ENCODE measurements around the gene GDF7. TPM values are rescaled to one million over a fixed set of nuclear protein-coding genes. Genes with fewer than 3 reads are reported as not detected.

GDF7 gene
- total RNA-seq, 2 donors from 2014 or later = 0.02 to 0.48 TPM

DNA sequence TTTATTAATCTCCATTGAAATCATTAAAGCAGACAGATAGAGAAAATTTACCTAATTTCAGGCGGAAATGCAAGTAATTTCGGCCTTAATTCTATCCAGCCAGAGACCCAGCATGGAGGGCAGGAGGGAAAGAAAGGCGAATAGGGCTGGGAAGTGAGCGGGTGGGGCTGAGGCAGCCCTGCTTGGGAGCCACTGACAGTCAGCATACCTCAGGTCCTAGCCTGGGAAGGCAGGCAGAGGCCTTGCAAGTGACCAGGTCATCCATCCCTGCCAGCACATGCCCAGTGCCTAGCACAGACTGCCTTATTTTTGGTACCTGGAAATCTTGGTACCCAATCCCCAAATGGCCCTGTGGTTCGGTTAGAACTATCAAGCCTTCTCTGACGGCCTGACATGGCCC, 1.5 kb downstream of the GDF7 start:
- H3K36me3 Mint-ChIP-seq (ENCODE audit: low read depth) = no peaks in the 10 kb centered on the region
- no peak for ATAC-seq (replicated peaks)
- no peaks in the 10 kb centered on the region for H3K9me3 Mint-ChIP-seq
- peaks cover 56% of the 10 kb centered on the region for H3K27me3 Mint-ChIP-seq
- H3K4me1 Mint-ChIP-seq = no peaks in the 10 kb centered on the region
- peak overlapping the region; percentile 41 for H3K4me3 Mint-ChIP-seq
- H3K27ac Mint-ChIP-seq = no peak overlapping the region

DNA sequence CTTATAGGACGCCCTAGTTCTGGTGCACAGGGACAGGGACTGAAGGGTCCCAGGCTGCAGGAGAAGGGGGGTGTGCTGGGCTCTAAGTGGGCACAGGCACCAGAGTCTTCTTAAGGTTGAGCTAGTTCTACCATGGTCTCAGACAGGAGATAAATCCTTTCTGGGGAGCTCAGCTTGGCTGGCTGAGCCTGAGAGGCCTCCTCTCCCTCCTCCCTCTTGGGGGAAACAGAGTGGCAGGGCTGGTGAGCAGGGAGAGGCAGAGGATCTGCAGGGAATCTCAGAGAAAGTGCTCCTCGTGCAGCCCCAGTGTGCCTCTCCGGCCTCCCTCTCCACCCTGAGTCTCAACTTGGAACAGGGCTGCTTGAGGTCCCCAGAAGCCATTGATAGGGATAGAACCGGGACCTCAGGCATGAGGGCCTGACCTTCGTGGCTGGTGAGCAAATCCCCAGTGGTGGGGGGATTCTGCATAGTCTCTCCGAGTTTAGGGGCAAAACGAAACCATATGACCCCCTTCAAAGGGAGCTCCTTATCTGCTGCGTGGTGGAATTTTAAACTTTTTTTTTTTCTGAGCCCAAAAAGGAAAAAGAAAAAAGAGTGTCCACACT, 2.0 kb downstream of the GDF7 start:
- Mint-ChIP-seq H3K36me3 (ENCODE audit: low read depth) (no peaks in the 10 kb centered on the region), H3K4me3 (no peak overlapping the region), H3K27me3 (peaks cover 56% of the 10 kb centered on the region), H3K9me3 (no peaks in the 10 kb centered on the region), H3K27ac (no peak overlapping the region), H3K4me1 (no peaks in the 10 kb centered on the region)
- ATAC-seq (replicated peaks) = no peak

DNA sequence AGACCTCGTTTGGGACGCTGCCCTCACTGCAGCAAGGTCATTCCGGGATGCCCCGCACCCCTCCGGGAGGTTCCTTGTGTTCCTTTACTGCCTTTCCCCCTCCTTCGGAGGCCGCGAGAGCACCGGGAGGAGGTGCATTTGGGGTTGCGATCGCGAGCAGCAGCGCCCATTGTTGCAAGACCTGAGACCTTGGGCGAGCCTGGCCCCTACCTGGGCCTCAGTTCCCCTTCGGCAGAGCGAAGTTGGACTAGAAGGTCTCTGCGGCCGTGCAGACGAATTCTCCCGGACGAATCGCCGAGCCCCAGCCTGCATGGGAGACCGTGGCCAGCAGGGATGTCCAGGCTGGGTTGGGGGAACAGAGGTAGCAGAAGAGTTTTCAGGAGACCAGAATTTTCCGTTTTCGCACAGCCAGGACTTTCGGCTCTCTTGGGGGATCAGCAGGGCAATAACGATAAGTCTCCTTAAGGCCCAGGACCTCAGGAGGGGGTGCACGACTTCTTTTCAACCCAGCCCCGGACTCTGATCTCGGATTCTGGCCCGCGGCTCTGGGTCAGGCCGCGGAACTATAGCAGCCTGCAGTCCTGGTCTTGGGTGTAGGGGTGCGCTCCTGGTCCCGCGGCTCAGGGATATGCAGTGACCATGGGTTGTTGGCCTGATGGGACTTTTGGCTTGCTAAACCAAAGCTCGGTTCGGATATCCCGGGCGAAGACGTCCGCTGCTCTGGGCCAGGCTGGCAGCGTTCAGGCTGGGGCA, 2.8 kb downstream of the GDF7 start:
- Mint-ChIP-seq H3K36me3 (ENCODE audit: low read depth) (no peaks in the 10 kb centered on the region), H3K27me3 (peaks cover 51% of the 10 kb centered on the region), H3K4me3 (no peak overlapping the region), H3K27ac (no peak overlapping the region), H3K4me1 (no peaks in the 10 kb centered on the region), H3K9me3 (no peaks in the 10 kb centered on the region)
- ATAC-seq (replicated peaks) = no peak

DNA sequence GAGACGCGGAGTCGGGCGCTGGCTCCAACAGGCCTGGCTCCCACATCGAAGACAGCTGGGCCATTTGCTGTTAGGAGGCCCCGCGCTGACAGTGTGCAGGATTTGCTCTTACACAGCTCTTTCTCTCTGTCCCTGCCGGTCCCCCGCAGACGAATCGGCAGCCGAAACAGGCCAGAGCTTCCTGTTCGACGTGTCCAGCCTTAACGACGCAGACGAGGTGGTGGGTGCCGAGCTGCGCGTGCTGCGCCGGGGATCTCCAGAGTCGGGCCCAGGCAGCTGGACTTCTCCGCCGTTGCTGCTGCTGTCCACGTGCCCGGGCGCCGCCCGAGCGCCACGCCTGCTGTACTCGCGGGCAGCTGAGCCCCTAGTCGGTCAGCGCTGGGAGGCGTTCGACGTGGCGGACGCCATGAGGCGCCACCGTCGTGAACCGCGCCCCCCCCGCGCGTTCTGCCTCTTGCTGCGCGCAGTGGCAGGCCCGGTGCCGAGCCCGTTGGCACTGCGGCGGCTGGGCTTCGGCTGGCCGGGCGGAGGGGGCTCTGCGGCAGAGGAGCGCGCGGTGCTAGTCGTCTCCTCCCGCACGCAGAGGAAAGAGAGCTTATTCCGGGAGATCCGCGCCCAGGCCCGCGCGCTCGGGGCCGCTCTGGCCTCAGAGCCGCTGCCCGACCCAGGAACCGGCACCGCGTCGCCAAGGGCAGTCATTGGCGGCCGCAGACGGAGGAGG, 3.5 kb downstream of the GDF7 start:
- Mint-ChIP-seq H3K4me1 (no peaks in the 10 kb centered on the region), H3K27me3 (peaks cover 46% of the 10 kb centered on the region), H3K9me3 (no peaks in the 10 kb centered on the region), H3K36me3 (ENCODE audit: low read depth) (no peaks in the 10 kb centered on the region), H3K4me3 (no peak overlapping the region), H3K27ac (no peak overlapping the region)
- ATAC-seq (replicated peaks) = no peak

DNA sequence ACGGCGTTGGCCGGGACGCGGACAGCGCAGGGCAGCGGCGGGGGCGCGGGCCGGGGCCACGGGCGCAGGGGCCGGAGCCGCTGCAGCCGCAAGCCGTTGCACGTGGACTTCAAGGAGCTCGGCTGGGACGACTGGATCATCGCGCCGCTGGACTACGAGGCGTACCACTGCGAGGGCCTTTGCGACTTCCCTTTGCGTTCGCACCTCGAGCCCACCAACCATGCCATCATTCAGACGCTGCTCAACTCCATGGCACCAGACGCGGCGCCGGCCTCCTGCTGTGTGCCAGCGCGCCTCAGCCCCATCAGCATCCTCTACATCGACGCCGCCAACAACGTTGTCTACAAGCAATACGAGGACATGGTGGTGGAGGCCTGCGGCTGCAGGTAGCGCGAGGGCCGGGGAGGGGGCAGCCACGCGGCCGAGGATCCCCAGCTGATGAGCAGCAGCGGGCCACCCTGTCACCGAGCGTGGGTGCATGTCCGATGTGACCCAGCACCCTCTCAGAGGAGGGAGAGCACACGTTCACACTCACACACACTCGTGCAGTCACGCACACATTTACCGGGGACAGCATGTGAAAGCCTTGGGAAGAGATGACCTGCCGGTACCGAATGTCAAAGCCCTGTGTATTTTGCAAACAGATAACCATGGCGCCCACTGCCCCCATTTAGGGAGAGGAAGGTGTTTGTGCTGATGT, 4.2 kb downstream of the GDF7 start:
- no peaks in the 10 kb centered on the region for H3K4me1 Mint-ChIP-seq
- H3K9me3 Mint-ChIP-seq = no peaks in the 10 kb centered on the region
- H3K27me3 Mint-ChIP-seq = peaks cover 43% of the 10 kb centered on the region
- H3K27ac Mint-ChIP-seq = no peak overlapping the region
- no peak for ATAC-seq (replicated peaks)
- H3K4me3 Mint-ChIP-seq = peak overlapping the region; percentile 6
- no peaks in the 10 kb centered on the region for H3K36me3 Mint-ChIP-seq (ENCODE audit: low read depth)

DNA sequence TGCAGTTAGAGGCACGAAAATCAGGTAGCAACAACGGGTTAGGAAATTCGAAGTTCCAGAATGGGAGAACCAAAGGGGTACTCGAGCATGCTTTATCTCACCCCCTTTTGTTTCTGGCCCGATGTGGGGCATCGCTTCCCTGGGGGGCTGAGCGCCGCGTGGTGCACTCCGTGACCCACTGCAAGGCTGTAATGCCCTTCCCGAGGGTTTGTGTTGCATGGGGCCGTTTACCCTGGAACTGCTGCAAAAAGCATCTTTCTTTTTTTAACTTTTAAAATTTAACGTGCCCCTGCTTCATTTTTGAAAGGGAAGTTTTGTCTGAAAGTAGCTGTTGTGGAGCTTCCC, 4.8 kb downstream of the GDF7 start:
- H3K9me3 Mint-ChIP-seq = no peaks in the 10 kb centered on the region
- H3K27me3 Mint-ChIP-seq = peaks cover 41% of the 10 kb centered on the region
- peak overlapping the region; percentile 6 for H3K4me3 Mint-ChIP-seq

DNA sequence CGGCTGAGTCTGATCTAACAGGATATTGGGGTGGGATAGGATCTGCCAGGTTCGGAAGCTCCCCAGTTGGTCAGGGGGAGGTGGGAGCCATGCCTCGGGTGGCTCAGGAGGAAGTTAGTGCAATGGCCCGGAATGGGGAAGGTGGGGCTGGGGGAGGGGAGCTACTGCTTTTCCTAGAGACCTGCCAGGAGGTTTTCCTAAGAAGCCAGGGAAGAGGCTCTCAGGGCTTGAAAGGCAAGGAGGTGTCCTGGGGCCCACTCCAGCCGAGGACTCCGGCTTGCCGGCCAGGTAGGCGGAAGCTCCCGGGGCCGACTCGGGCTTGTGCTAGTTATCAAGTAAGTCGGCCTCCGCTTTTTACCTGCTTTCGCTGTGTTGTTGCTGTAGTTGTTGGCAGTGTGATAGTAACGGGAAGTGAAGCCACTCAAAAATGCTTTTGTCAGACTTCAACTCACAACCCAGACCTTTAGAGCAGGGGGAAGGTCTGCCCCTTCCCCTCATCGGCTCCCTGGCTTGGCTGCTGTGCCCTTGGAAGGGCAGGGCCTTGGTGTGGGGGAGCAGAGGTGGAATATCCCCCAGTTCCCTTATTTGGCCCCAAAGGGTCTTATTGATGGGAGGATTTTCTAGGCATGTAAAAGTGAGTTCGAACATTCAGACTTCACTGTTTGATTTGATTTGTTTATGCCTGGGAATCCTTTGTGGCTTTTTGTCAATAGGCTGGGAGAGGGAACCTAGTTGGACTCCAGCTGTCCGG, 5.4 kb downstream of the GDF7 start:
- Mint-ChIP-seq H3K4me3 (no peak overlapping the region), H3K4me1 (no peaks in the 10 kb centered on the region), H3K36me3 (ENCODE audit: low read depth) (no peaks in the 10 kb centered on the region), H3K27ac (no peak overlapping the region), H3K9me3 (no peaks in the 10 kb centered on the region), H3K27me3 (peaks cover 41% of the 10 kb centered on the region)
- ATAC-seq (replicated peaks) = no peak

More for the DNA sequence above, 4.8 kb downstream of the GDF7 start:
- H3K36me3 Mint-ChIP-seq (ENCODE audit: low read depth) = no peaks in the 10 kb centered on the region
- H3K27ac Mint-ChIP-seq = no peak overlapping the region
- no peak for ATAC-seq (replicated peaks)
- H3K4me1 Mint-ChIP-seq = no peaks in the 10 kb centered on the region

DNA sequence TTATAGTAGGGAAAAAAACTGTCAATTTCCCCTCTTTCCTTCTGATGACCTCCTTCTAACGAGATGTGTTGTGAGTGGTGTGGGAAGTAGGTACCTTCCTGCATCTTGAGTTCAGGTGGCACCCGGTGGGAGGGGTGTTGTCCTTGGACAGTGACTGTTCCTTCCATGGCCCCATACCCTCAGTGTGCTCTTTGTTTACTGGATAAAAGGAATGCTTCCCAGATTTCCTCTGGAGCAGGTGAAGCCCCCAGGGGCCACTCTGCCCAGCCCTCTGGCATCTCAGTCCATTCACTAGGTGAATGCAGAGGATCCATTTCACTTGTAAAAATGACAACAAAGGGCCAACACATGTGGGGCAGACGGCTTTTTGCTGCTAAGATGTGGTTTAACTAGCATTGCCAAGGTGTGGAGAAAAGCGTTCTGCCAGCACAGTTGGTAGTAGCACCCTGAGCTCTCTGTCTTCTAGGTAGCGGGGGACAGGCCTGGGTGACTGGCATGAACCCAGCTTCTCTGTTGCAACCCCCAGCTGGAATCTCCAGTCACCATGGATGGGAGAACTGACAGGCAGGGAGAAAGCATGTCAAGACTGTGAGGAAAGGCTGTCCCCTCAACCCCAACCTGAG, 6.9 kb downstream of the GDF7 start:
- Mint-ChIP-seq H3K9me3 (no peaks in the 10 kb centered on the region), H3K27ac (no peak overlapping the region), H3K27me3 (peaks cover 35% of the 10 kb centered on the region), H3K4me3 (no peak overlapping the region), H3K36me3 (ENCODE audit: low read depth) (no peaks in the 10 kb centered on the region), H3K4me1 (no peaks in the 10 kb centered on the region)
- no peak for ATAC-seq (replicated peaks)

DNA sequence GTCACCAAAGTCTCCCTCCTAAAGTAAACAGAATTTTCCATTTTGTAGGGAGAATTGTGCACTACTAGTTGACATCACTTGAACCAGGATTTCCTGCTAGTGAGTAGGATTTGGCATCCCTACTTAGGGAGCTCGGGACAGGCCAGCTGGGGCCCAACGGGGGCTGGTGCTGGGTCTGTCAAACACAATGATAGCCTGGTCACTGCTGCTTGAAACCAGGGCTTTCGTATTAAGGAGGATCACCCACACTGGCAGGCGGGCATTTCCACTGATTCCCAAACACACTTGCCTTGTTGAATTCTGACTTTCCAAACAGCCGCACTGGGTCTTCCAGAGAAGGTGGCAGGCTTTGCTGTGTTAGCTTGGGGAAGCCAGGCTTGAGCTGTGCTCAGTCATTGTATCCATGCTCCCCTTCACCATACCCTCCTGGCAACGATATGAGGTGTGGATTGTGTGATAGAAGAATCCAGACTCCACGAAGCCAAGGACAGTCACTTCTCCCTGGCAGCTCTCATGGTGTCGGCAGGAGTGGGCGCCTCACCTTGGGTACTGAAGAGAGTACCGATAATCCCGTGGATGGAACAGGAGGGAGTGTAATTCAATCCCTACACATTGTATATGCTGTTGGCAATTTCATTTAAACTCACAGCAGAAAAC, 7.5 kb downstream of the GDF7 start:
- Mint-ChIP-seq H3K27ac (no peak overlapping the region), H3K36me3 (ENCODE audit: low read depth) (no peaks in the 10 kb centered on the region), H3K4me3 (no peak overlapping the region), H3K27me3 (peaks cover 32% of the 10 kb centered on the region), H3K9me3 (no peaks in the 10 kb centered on the region), H3K4me1 (no peaks in the 10 kb centered on the region)
- no peak for ATAC-seq (replicated peaks)

DNA sequence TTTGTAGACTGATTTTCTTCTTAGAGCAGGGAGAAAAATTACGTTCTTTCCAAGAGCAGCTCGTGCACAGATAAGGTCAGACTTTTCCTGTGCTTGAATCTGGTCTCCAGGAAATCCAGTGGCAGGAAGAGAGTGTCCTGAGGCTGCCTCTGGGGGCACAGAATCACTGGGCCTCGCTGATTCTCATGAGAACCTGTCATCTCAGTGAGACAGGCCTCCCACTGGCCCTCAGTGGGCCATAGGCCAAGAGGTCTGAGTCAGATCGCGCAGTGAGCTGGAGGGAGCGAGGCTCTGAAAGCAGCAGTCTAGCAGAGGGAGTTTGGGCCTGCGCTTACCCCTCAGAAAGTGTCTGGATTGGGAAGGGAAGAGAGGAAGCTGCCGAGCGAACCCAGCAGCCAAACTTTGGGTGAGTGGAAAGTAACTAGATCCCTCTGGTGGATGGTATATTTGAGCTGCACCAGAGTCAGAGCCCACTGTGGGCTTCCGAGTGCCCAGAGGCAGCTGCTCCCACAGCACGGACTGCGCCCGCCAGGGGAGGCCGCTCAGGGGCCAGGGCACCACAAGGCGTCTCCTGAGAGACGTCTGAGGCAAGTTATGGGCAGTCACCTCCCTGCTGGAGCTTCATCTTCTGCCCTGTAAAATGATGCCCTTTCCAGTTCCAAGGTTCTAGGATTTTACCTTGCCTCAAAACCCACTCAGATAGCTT, 8.2 kb downstream of the GDF7 start:
- no peaks in the 10 kb centered on the region for H3K4me1 Mint-ChIP-seq
- no peak overlapping the region for H3K27ac Mint-ChIP-seq
- no peak overlapping the region for H3K4me3 Mint-ChIP-seq
- H3K36me3 Mint-ChIP-seq (ENCODE audit: low read depth) = no peaks in the 10 kb centered on the region
- H3K9me3 Mint-ChIP-seq = no peaks in the 10 kb centered on the region
- no peak for ATAC-seq (replicated peaks)
- H3K27me3 Mint-ChIP-seq = peaks cover 29% of the 10 kb centered on the region

DNA sequence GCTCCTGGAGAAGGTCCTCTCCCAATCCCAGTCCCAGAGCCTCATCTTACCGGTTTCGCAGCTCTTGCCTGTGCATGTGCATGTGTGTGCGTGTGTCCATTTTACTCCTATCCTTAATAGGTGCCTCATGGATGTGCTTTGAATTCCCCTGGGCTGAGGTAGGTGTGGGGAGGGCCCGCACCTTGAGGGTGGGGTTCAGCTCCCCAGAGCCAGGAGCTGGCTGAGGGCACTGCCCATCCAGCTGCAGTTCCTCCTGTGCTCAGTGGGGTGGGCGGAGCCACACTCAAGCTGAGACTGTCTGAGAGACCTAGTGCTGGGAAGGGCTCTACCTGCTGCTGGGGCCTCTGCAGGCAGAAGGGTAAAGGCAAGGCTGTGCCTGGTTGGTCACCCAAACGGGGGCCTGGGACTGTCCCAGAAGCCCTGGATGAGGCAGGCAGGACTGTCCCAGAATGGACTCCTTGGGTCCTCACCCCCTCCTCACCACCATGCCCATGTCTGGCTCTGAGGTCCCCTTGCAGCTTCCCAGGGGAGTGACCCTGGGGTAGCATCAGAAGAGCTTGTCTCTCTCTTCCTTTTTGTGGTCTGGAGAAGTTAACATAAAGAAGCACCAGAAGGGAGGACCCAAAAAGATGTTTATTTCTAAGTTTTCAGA, 8.9 kb downstream of the GDF7 start:
- Mint-ChIP-seq H3K27ac (no peak overlapping the region), H3K4me1 (no peaks in the 10 kb centered on the region), H3K4me3 (no peak overlapping the region), H3K27me3 (peaks cover 29% of the 10 kb centered on the region), H3K36me3 (ENCODE audit: low read depth) (no peaks in the 10 kb centered on the region), H3K9me3 (no peaks in the 10 kb centered on the region)
- ATAC-seq (replicated peaks) = peak; percentile 48

DNA sequence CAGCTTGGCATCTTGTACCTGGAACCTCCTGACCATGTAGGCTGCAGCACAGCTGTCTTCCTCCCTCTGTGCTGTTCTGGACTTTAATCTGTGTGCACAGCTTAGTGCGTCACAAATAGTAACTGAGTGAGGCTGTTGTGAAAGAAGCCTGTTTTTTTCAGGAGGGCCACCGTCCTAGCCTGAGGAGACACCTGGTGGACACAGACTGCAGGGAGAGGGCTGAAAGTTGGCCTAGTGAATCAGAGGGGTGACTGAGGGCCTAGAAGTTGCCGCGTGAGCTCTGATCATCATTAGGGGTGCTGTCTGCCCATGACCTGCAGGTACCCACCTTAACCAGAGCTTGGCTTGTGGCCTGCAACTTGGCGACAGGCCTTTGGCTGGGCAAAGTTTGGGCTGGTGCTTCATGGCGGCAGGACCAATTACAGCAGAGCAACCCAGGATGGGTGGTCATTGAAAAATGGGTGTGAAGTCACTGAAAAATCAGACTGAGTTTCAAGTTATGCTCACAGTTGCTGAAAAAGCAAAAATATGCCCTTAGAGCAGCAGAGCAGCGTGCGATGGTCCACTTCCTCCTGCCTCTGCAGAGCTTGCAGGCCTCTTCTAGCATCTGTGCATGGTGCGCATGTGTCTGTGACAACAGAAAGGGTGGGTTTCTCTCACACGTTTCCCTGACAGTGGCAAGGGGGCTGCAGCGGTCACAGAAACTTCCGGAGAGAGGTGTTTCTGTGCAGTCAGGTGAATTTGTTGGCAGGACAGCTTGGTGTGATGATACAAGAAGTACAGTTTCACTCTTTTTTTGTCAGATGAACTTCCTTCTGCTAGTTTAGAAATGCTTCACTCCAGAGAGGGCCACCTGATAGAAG, 9.6 kb downstream of the GDF7 start:
- peaks cover 7% of the 10 kb centered on the region for H3K36me3 Mint-ChIP-seq (ENCODE audit: low read depth)
- H3K27me3 Mint-ChIP-seq = peaks cover 24% of the 10 kb centered on the region
- ATAC-seq (replicated peaks) = no peak
- no peak overlapping the region for H3K4me3 Mint-ChIP-seq
- no peaks in the 10 kb centered on the region for H3K4me1 Mint-ChIP-seq
- H3K9me3 Mint-ChIP-seq = no peaks in the 10 kb centered on the region
- no peak overlapping the region for H3K27ac Mint-ChIP-seq
